Stimulated activated CD8-positive, alpha-beta memory T cell treated with anti-CD3 and anti-CD28 coated beads, Interleukin-12 subunit alpha, Interleukin-12 subunit beta, amount 100 ng/mL, for 24 hours (primary cell): Measurements from ENCODE around the gene KLC1.

ENCODE experiments used
- DNase-seq: peaks from one replicate; pipeline ENCODE4 v3.0.0-alpha.2; 2020; ENCODE audit errors: extremely low read depth

Gene KLC1

DNA sequence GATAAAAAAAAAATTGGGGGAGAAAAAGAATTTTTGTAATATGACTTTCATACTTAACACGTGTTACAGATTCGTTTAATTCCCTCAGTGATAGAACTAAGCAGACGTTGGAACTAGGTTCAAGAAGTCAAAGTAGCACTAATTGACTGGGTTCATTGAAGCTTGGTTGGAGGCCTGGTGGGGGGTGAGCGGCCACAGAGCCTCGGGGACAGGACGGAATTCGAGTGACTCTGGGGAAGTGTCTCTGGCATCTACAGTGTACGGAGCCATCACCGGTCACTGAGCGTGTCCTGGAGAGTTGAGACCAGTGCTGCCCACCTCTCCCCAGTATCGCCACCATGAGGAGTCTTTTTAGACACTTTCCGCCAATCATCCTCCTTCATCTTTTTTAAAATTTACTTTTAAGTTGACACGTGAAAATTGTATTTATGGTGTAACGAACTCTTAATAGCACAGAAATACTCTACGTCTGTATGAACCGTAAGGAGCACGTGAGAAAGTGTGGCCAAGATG, 87.9 kb downstream of the KLC1 start:
- no peak for DNase-seq

GRCh38 chr14:103718572-103718971, 89.6 kb downstream of the KLC1 start:
- no peak for DNase-seq

- no peak for DNase-seq
Observed at GRCh38 chr14:103719751-103720150, 90.7 kb downstream of the KLC1 start.

GRCh38 chr14:103721334-103722120, 92.5 kb downstream of the KLC1 start:
- DNase-seq = no peak

GRCh38 chr14:103723748-103724081, 94.7 kb downstream of the KLC1 start:
- no peak for DNase-seq

DNA sequence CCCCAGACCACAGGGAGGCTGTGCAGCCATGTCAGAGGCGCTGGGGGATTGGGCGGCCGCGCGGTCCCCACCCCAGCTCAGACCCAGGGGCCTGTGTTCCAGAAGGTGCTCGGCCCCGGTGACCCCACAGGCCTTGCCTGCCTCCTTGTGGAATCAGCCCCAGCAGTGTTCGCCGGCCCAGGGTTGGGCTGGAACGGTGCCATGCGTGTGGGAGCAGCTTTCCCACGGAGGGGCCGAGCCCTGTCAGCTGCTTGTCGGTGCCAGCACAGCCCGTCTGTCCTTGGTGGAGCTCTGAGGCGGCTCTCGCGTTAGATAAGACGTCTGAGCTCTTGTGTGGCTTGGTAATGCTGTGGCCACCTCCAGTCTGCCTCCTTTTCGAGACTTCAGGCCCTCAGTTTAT, 95.1 kb downstream of the KLC1 start:
- DNase-seq = no peak

DNA sequence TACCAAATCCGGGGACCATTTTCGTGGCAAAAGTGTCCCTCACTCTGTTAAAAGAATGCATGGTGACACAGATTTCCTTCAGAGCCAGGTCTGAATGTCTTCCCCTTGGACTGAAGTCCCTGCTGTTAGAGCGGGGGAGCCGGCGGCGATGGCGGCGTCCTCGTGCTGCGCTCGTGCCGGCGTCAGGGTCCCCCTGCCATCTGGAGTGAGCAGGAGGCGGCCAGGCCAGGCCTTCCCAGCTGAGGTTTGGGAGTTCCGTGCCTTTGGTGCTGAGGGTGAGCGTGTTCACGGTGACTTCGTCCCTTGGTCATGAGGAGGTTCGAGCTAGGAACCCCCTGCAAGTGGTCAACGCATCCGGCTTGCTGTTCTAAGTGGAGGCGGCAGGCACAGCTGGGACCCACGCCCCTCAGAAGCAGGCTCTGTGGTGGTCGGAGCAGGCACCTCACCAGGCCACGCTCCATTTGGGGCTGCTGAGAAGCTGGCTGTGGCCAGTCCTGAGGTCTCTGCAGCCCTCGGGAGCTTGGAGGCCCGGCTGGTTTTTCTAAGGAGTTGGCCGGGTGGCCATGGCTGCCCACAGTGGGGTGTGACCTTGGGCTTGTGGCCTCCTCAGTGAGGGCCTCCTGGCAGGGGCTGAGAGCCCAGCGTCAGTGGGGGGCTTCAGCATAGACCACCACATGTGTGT, 96.1 kb downstream of the KLC1 start:
- no peak for DNase-seq

- no peak for DNase-seq
Observed at GRCh38 chr14:103725739-103726395, 96.9 kb downstream of the KLC1 start.

- no peak for DNase-seq
Observed at GRCh38 chr14:103726474-103726873, 97.5 kb downstream of the KLC1 start.

DNA sequence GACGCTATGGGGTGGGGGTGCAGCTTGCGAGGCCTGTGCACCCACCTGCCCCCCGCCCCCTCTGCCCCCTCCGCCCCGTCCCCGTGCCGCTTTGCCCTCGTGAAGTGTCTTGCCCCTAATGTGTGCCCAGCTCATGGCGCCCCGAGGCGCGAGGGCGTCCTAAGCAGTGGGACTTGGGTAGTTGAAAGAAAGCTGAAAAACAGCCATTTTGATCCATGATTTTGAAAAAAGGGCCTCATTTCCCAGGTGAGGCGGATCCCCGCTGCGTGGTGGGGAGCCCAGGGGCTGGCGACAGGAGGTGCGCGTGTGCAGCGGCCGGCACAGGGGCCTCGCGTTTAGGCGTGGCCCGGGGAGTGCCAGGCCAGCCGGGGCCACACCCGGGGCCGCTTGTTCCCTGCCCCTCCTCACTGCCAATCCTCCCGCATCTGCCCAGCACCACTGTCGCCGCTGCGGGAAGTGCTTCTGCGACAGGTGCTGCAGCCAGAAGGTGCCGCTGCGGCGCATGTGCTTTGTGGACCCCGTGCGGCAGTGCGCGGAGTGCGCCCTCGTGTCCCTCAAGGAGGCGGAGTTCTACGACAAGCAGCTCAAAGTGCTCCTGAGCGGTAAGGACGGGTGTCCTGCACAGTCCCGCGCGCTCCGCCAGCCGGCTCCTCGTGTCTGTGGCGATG, 98.4 kb downstream of the KLC1 start:
- no peak for DNase-seq

DNA sequence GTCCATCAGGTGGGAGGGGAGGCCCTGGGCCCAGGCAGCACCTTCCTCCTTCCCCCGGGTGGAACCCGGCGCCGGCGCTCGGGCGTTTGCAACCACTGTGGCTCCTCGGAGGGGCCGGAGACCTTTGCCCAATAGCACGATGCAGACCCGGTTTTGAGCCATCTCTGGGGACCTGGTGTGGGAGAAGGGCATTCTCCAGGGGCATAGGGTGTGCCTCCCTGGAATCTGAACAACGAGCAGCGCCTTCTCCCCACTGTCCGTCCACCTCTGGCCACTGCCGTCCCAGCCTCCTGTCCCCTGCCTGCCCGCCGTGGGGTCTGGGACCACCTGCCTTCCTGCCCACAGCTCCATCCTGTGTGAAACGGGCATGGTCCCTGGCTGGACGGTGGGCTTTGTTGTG, 99.1 kb downstream of the KLC1 start:
- no peak for DNase-seq

DNA sequence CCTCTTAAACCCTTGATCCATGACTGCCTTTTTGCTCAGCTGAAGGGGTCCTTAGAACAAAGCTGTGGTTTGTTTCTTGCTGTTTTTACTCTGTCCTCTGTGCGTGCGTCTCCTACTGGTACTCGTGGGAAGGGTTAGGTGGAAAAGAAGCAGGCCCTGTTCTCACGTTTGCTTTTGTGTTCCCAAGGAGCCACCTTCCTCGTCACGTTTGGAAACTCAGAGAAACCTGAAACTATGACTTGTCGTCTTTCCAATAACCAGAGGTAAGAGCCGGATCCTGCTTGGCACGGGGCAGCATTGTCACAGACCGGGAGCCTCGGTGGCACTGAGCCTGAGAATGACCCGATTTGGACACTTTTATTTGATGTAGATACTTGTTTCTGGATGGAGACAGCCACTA, 99.7 kb downstream of the KLC1 start:
- DNase-seq = no peak

DNA sequence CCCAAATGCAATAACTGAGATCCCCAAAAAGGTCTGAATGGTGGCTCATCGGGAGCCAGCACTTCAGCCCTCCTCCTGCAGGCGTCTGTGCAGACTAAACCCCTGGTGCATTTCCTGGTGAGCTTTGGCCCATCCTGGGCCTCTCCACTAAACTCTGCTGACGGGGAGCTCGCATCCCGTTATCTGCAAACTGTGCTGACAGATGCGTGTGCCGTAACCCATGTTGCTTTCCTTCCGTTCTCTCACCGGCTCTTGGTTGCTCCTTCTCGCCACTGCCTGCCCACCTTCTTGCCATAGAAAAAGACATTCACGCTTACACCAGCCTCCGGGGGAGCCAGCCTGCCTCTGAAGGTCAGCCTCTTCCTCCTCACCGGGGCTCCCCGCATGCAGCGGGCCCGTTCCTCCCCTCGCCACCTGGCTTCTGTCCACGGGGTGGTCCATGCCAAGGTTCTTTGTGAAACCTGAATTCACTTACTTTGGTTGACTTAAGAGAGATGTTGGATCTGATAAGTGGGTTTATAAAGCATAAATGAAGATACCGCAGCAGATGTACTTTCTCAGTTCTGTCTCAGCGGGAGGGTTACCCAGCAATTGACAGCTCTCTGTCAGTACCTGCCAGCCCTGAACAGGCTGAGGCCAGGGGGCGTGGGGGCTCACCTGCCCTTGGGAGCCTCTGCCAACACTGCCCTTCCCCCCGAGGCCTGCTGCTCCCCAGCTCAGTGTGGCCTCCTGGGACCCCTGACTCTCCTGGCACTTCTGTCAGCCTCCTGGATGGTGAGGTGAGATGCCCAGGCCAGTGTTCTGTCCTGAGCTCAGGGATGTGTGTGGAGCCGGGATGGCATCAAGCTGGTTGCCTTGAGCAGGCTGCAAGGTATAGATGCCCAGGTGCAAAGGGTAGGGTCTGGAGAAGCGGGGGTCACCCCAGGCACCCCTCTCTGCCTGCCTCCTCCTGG, 100.8 kb downstream of the KLC1 start:
- no peak for DNase-seq

DNA sequence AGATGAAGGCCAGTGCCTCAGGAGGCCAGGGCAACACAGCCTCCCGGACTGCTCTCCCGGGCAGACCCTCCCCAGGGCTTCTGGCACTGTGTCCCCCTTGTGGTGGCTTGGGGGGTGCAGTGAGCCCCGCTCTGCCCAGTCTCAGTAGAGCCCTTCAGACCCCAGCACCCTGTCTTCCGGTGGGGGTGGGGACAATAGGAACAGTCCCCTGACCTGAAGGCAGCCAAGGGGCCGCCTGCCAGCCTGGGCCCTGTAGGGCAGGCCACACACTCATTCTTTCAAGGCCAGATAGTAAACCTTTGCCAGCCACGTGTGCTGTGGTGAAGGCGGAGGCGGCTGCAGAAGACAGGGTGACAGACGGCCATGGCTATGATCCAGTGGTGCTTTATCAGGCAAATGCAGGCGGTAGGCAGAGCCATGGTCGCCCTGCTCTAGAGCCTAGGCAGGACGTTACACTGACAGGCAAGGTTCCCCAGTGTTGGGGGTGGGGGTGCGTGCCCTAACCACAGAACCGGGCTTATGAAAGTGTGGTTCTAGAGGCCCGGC, 101.6 kb downstream of the KLC1 start:
- no peak for DNase-seq

- DNase-seq = no peak
Observed at GRCh38 chr14:103731481-103731880, 102.5 kb downstream of the KLC1 start.

GRCh38 chr14:103731916-103732867, 103.2 kb downstream of the KLC1 start:
- no peak for DNase-seq

GRCh38 chr14:103732868-103733620, 104.0 kb downstream of the KLC1 start:
- DNase-seq = no peak

GRCh38 chr14:103733651-103734050, 104.6 kb downstream of the KLC1 start:
- no peak for DNase-seq
